OCI-LY7 (cell line): Measurements from ENCODE around the gene ZSCAN4. TPM values are rescaled to one million over a fixed set of nuclear protein-coding genes. Genes with fewer than 3 reads are reported as not detected.

Source experiments
- BruUV-seq: library from RNA; stranded (reverse); fragments of 400-500 nt; replicated peaks from 2 replicates; lab custom pipeline; 2021; lab: Mats Ljungman, UMichigan
- CTCF ChIA-PET: fragments of 300-600 bp; sonication (Branson Sonifier 250); formaldehyde crosslinking; loops from one replicate; lab custom pipeline; 2022; ENCODE audit warnings: antibody characterized with exemption; ENCODE audit not compliant: unreplicated experiment; lab: Charles Lee
- POLR2A ChIA-PET: fragments of 300-600 bp; sonication (Branson Sonifier 250); formaldehyde crosslinking; loops from one replicate; lab custom pipeline; 2022; ENCODE audit warnings: antibody characterized with exemption; lab: Charles Lee
- DNase-seq: peaks from one replicate; pipeline ENCODE4 v3.0.0-alpha.2; 2015; ENCODE audit warnings: low spot score
- H2AFZ ChIP-seq: fragments of 200-600 bp; sonication (generic), shearing (Covaris generic); 2 replicates; pipeline ENCODE4 v1.6.1; 2014; ENCODE audit warnings: mild to moderate bottlenecking, antibody characterized with exemption, low read length, moderate library complexity
- H3K27ac ChIP-seq: fragments of 200-600 bp; sonication (generic); 2 replicates; pipeline ENCODE4 v1.5.1; 2014; ENCODE audit warnings: mixed run types, low read depth, mild to moderate bottlenecking, moderate library complexity, low read length, inconsistent platforms; ENCODE audit not compliant: poor library complexity, severe bottlenecking
- H3K36me3 ChIP-seq: fragments of 200-600 bp; sonication (generic); 2 replicates; pipeline ENCODE4 v1.6.1; 2014; ENCODE audit warnings: mild to moderate bottlenecking, antibody characterized with exemption, low read length, moderate library complexity, mixed read lengths; ENCODE audit not compliant: insufficient read depth
- H3K4me1 ChIP-seq: fragments of 200-600 bp; sonication (generic); 2 replicates; pipeline ENCODE4 v1.5.1; 2014; ENCODE audit warnings: mild to moderate bottlenecking, low read length; ENCODE audit not compliant: insufficient read depth, poor library complexity, severe bottlenecking
- H3K4me2 ChIP-seq: fragments of 200-600 bp; sonication (generic); 2 replicates; pipeline ENCODE4 v1.6.1; 2014; ENCODE audit warnings: mild to moderate bottlenecking, low read length
- H3K4me3 ChIP-seq: fragments of 200-600 bp; sonication (generic); 2 replicates; pipeline ENCODE4 v1.5.1; 2014; ENCODE audit warnings: mild to moderate bottlenecking, low read depth, low read length; ENCODE audit not compliant: poor library complexity, severe bottlenecking
- H3K79me2 ChIP-seq: fragments of 200-600 bp; sonication (generic); 2 replicates; pipeline ENCODE4 v1.6.1; 2016; ENCODE audit warnings: low read depth, mild to moderate bottlenecking, low read length, moderate library complexity, mixed read lengths; ENCODE audit not compliant: insufficient read depth
- H3K9me2 ChIP-seq: fragments of 200-600 bp; sonication (generic); 2 replicates; pipeline ENCODE4 v1.6.1; 2016; ENCODE audit warnings: mild to moderate bottlenecking, low read length, mixed read lengths; ENCODE audit not compliant: insufficient read depth
- H3K9me3 ChIP-seq: fragments of 200-600 bp; sonication (generic); 2 replicates; pipeline ENCODE4 v1.6.1; 2014; ENCODE audit warnings: mild to moderate bottlenecking, mixed run types, low read length, mixed read lengths
- H4K20me1 ChIP-seq: fragments of 200-600 bp; sonication (generic); 2 replicates; pipeline ENCODE4 v1.6.1; 2014; ENCODE audit warnings: mild to moderate bottlenecking, antibody characterized with exemption, low read length, moderate library complexity, mixed read lengths; ENCODE audit not compliant: insufficient read depth
- CTCF ChIP-seq: fragments of 200-600 bp; sonication (generic); conservative IDR thresholded peaks from 2 replicates; pipeline ENCODE4 v1.5.1; 2014; ENCODE audit warnings: mild to moderate bottlenecking, antibody characterized with exemption, low read length, moderate library complexity, mixed read lengths
- EZH2phosphoT487 ChIP-seq: fragments of 200-600 bp; sonication (generic); IDR thresholded peaks from 2 replicates; pipeline ENCODE4 v1.6.1; 2018; ENCODE audit warnings: low read depth, borderline replicate concordance, mild to moderate bottlenecking, mixed run types, antibody characterized with exemption, low read length, moderate library complexity, mixed read lengths
- intact Hi-C: fragments of 100-400 bp; cut with micrococcal nuclease; formaldehyde crosslinking; loops from one replicate; pipeline ENCODE4 v1.10.0; 2022; ENCODE audit not compliant: unreplicated experiment
- total RNA-seq, 2 experiments: library from RNA; depleted of rRNA in 1 of 2; stranded (reverse); fragments of >200 nt in 1 of 2; shearing (Covaris generic) in 1 of 2; gene quantifications; 2 replicates each; pipeline ENCODE4 v1.2.3, GENCODE V29; 2014 to 2022

Gene ZSCAN4
- total RNA-seq, 2 experiments from 2014 or later, result not detected

- Histone ChIP-seq H3K9me3 (no peaks in the 10 kb centered on the region), H3K4me1 (no peaks in the 10 kb centered on the region), H3K4me2 (no peak overlapping the region), H3K9me2 (no peaks in the 10 kb centered on the region), H3K27ac (no peak overlapping the region), H3K36me3 (peaks cover 62% of the 10 kb centered on the region), H4K20me1 (no peaks in the 10 kb centered on the region), H3K4me3 (no peak overlapping the region), H2AFZ (no peak overlapping the region), H3K79me2 (no peaks in the 10 kb centered on the region)
- CTCF ChIA-PET, result no interaction called here
- BruUV-seq, result no TSS peak
- POLR2A ChIA-PET, result no interaction called here
- intact Hi-C loops, result no loop called here
- DNase-seq, result no peak
- TF ChIP-seq EZH2phosphoT487, result no peak
- TF ChIP-seq CTCF, result no peak
Observed at GRCh38 chr19:57719424-57719823, 50.7 kb downstream of the ZSCAN4 start.

GRCh38 chr19:57719901-57720519 lies 51.3 kb downstream of the ZSCAN4 start:
- CTCF ChIA-PET, result no interaction called here

More at GRCh38 chr19:57719901-57720519, 51.3 kb downstream of the ZSCAN4 start:
- TF ChIP-seq CTCF (no peak), EZH2phosphoT487 (no peak)
- no peaks in the 10 kb centered on the region for H3K9me2 ChIP-seq
- H3K4me1 ChIP-seq, result no peaks in the 10 kb centered on the region
- intact Hi-C loops, result no loop called here
- peaks cover 61% of the 10 kb centered on the region for H3K36me3 ChIP-seq
- DNase-seq, result no peak
- no TSS peak for BruUV-seq
- POLR2A ChIA-PET, result no interaction called here
- no peak overlapping the region for H3K27ac ChIP-seq
- no peaks in the 10 kb centered on the region for H4K20me1 ChIP-seq
- H2AFZ ChIP-seq, result no peak overlapping the region
- H3K4me2 ChIP-seq, result no peak overlapping the region
- no peaks in the 10 kb centered on the region for H3K79me2 ChIP-seq
- no peak overlapping the region for H3K4me3 ChIP-seq
- no peaks in the 10 kb centered on the region for H3K9me3 ChIP-seq
